ENCODE measurements around the gene RMI2.

The RMI2 gene

DNA sequence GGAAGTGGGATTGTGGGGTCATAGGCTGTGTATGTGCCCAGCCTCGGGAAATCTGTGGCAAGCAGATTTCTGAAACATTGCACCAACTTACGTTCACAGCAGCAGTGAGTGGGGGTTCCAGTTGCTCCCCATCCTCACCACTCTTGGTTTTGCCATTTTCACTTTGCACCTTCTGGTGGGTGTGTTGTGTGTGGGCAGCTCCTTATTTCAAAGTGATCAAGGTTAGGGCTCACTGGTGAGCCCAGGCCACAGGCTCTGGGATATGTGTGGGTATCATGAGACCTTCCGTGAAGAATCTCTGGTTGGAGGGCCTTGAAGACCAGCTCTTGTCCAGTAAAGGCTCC, 34.7 kb upstream of the RMI2 start:
- DNase-seq (ENCODE audit: low spot score) = no peak

DNA sequence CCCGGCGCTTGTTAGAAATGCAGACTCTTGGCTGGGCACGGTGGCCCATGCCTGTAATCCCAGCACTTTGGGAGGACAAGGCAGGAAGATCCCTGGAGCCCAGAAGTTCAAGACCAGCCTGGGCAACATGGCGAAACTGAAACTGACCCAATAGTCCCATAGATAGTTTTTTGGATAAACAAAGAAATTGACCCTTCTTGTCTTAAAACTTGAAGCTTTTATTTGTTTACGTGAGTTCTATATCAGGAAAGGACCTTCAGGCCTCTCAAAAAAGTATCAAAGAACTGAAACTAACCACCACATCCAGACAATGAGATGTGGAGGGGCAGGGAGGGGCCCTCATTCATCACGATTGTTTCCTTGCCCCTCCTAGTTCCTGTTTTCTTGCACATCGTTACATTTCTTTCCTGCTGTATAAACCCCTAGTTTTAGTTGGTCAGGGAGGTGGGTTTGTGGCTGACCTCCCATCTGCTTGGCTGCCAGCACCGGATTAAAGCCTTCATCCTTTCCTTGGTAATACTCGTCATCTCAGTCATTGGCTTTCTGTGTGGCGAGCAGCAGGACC, 34.2 kb upstream of the RMI2 start:
- DNase-seq (ENCODE audit: low spot score) = no peak

GRCh38 chr16:11312718-11313492, 32.4 kb upstream of the RMI2 start:
- peak; percentile 45 for DNase-seq (ENCODE audit: low spot score)

- no peak for DNase-seq (ENCODE audit: low spot score)
Measured at GRCh38 chr16:11313493-11314308, 31.6 kb upstream of the RMI2 start.

- DNase-seq (ENCODE audit: low spot score) = no peak
Measured at GRCh38 chr16:11314309-11314894, 30.9 kb upstream of the RMI2 start.

DNA sequence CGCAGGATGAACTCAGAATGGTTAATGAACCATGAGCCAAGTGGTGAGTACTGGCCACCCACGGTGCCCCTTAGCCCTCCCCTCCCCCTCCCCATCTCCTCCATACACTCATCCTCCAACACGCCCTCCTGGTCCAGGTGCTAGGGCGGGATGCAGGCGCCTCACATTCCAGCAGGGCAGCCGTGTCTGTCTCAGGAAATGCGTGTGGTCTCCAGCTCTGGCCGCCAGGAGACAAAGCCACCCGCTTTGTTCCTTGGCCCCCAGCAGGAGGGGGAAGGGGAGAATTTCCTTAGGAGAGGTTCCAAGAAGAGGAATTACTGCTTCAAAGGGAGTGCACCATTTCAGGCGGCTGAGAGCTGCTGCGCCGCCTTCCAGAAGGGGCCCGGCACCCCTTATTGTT, 29.7 kb upstream of the RMI2 start:
- DNase-seq (ENCODE audit: low spot score) = no peak

DNA sequence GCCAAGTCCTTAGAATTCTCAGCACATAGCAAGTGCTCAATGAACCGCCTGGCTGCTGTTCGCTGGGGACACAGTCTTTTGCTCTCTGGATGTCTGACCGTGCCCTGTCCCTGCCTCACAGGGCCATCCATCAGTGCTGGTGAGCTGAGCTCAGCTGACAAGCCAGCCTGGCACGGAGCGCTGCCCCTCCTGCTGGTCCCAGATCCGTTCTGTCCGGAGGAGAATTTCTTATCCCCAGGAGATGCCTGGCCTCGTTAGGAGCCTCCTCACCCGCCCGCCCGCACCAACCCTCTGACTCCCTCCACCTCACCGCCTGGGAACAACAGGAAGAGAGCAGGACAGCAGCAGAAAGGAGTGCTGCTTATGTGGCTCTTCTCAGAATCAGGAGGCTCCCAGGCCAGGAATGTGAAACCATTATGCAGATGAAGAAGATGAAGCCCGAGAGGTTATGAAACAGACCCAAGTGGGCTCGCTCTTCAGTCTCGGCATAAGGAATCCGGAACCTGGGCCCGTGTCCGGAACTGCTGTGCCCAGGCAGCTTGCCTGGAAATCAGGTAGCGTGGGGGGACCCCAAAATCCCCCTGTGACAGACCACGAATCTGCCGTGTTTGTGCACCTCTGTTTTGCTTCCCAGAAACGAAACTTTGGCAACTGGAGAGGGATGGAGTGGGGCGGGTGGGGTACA, 28.8 kb upstream of the RMI2 start:
- DNase-seq (ENCODE audit: low spot score) = no peak

- DNase-seq (ENCODE audit: low spot score) = no peak
Measured at GRCh38 chr16:11318817-11319216, 26.4 kb upstream of the RMI2 start.

DNA sequence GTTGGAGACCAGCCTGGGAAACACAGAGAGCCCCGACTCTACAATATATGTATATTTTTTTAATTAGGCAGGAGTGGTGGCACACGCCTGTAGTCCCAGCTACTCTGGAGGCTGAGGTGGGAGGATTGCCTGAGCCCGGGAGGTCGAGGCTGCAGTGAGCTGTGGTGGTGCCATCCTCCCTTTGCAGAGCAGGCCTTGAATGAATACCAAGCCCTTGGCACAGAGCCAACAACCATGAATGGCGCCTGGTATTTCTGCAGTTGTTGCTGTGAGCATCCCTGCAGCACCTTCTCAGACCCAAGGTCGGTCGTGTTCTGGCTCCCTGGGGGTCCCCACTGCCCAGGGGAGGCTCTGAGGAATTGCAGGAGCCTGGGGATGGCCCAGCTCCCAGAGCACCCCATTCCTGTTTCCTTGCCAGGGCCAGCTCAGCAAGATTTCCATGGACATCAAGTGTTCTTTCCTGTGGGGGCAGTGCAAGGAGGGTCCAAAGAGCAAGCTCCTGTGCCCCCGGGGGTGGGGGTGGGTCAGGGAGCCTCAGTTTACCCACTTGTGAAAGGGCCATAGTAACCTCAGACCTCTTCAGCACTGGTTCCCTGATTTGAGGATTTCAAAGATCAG, 25.6 kb upstream of the RMI2 start:
- no peak for DNase-seq (ENCODE audit: low spot score)

DNA sequence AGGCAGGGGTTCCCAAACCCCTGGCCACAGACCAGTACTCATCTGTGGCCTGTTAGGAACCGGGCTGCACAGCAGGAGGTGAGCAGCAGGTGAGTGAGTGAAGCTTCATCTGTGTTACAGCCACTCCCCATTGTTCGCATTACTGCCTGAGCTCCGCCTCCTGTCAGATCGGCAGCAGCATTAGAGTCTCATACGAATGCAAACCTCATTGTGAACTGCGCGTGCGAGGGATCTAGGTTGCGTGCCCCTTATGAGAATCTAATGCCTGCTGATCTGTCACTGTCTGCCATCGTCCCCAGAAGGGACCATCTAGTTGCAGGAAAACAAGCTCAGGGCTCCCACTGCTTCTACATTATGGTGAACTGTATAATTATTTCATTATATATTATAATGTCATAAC, 25.1 kb upstream of the RMI2 start:
- no peak for DNase-seq (ENCODE audit: low spot score)

- DNase-seq (ENCODE audit: low spot score) = no peak
Measured at GRCh38 chr16:11321662-11322061, 23.6 kb upstream of the RMI2 start.

GRCh38 chr16:11322823-11323222, 22.4 kb upstream of the RMI2 start:
- DNase-seq (ENCODE audit: low spot score) = no peak

- no peak for DNase-seq (ENCODE audit: low spot score)
Measured at GRCh38 chr16:11323551-11324336, 21.5 kb upstream of the RMI2 start.

GRCh38 chr16:11325404-11326083, 19.7 kb upstream of the RMI2 start:
- no peak for DNase-seq (ENCODE audit: low spot score)

- no peak for DNase-seq (ENCODE audit: low spot score)
Measured at GRCh38 chr16:11326084-11326736, 19.0 kb upstream of the RMI2 start.

DNA sequence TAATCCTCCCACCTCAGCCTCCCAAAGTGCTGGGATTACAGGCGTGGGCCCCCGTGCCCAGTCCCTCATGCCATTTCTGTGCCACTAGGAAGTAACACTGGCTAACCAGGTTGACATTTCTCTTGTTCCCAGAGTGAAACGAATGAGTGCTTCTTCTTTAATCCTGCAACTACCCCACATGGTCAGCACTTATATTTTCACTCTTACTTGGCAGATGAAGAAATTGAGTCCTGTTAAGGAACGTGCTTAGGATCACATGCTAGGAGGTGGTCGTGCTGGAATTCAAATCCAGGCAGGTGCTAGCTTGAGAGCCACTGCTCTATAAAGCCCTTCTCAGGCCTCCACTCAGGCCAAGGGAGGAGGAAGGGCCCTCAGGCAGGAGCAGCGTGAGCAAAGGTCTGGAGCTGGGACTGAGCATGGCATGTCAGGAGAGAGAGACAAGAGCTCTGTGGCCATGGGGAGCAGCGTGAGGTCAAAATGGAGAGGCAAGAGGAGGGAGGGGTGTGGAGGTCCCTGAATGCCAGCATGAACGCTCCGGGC, 18.5 kb upstream of the RMI2 start:
- DNase-seq (ENCODE audit: low spot score) = no peak

DNA sequence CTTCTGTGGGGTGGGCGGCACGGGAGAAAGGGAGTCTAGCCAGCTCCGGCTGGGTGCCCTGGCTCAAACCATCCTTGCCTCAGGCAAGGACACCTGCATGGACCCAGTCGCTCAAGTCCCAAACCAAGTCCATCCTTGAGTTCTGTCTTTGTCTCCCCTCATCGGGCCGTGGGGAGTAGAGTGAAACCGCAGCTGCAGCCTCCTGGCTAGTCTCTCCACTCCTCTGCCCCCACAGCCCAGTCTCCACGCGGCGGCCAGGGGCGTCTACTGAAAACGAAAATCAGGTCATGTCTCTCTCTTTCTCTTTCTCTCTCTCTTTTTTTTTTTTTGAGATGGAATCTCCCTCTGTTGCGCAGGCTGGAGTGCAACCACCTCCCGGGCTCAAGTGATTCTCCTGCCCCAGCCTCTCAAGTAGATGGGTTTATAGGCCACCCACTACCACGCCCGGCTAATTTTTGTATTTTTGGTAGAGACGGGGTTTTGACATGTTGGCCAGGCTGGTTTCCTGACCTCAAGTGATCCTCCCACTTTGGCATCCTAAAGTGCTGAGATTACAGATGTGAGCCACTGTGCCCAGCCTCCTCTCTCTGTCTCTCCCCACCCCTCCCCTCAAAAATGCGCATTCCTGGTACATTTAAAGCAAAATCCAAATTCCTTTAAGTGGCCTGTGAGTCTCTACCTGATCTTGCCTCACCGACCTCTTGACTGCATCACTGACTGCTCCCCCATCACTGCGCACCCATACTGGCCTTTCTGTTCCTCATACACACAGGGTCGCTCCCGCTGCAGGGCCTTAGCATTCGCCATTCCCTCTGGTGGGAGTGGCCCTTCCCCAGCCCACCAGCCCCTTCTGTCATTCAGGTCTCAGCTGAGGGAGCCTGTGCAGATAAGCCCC, 17.7 kb upstream of the RMI2 start:
- no peak for DNase-seq (ENCODE audit: low spot score)
